ENCODE measurements around the gene MAP3K7CL.

MAP3K7CL gene

DNA sequence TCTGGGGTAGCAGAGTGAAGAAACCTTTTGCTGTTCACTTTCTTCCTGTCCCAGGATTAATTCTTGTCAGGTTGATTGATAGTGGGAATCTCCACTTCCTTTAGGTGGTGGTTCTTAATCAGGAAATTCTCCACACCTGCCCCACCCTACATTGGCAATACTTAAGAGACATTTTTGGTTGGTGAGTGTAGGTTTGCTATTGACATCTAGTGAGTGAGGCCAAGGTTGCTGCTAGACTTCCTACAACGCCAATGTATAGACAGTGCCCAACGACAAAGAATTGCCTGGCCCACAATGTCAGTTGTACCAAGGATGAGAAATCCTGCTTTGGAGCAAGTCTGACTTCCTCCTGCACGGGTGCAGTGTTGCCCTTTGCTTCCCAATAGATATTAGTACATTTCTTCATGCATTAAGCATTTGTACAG lies 38.5 kb downstream of the MAP3K7CL start:
- no peak for TF ChIP-seq ZNF274 (IDR thresholded peaks at IDR 0.05; ENCODE audit: low read depth, low read length)
- H3K4me3 ChIP-seq (ENCODE audit: low read length), result no peak overlapping the region

DNA sequence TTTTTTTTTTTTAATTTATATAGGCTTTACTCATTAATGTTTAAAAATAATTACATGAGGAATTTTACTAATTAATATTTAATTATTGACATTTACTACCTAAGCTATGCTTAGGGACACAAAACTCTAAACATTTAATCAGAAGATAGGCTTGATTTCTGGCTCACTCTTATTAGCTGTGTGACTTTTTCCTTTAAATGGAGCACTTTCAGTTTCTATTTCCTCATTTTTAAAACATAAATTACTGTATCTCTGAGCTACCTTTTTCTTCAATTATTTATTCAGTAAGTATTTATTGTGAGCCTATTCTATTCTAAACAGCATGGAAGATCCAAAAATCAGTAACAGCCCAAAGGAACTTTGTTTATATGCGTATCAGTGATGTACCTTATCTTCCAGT lies 40.5 kb downstream of the MAP3K7CL start:
- no peak for TF ChIP-seq ZNF274 (IDR thresholded peaks at IDR 0.05; ENCODE audit: low read depth, low read length)
- H3K4me3 ChIP-seq (ENCODE audit: low read length), result no peak overlapping the region

DNA sequence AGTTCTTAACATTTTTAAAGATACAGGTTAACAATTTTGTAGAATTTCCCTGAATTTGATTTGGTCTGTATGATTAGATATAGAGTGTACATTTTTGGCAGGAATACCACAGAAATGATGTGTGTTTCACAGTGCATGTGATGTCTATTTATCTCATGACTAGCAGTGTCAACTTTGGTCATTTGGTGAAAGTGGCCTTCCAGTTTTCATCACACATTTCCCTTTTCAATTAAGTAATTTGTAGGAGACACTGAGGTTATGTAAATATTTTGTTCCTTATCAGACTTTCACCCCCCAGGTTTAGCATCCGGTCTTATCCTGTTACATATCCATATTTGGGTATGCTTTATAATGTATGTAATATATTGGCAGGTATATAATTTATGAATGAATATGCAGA lies 41.8 kb downstream of the MAP3K7CL start:
- H3K4me3 ChIP-seq (ENCODE audit: low read length), result no peak overlapping the region
- TF ChIP-seq ZNF274 (IDR thresholded peaks at IDR 0.05; ENCODE audit: low read depth, low read length), result no peak

DNA sequence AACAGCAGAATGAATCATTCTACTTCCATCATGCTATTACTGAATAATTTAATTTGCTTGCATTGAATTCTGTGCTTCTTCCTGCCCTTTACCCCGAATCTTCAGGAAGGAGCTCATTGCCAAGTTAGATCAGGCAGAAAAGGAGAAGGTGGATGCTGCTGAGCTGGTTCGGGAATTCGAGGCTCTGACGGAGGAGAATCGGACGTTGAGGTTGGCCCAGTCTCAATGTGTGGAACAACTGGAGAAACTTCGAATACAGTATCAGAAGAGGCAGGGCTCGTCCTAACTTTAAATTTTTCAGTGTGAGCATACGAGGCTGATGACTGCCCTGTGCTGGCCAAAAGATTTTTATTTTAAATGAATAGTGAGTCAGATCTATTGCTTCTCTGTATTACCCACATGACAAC lies 44.2 kb downstream of the MAP3K7CL start:
- TF ChIP-seq ZNF274 (IDR thresholded peaks at IDR 0.05; ENCODE audit: low read depth, low read length), result no peak
- H3K4me3 ChIP-seq (ENCODE audit: low read length), result no peak overlapping the region

DNA sequence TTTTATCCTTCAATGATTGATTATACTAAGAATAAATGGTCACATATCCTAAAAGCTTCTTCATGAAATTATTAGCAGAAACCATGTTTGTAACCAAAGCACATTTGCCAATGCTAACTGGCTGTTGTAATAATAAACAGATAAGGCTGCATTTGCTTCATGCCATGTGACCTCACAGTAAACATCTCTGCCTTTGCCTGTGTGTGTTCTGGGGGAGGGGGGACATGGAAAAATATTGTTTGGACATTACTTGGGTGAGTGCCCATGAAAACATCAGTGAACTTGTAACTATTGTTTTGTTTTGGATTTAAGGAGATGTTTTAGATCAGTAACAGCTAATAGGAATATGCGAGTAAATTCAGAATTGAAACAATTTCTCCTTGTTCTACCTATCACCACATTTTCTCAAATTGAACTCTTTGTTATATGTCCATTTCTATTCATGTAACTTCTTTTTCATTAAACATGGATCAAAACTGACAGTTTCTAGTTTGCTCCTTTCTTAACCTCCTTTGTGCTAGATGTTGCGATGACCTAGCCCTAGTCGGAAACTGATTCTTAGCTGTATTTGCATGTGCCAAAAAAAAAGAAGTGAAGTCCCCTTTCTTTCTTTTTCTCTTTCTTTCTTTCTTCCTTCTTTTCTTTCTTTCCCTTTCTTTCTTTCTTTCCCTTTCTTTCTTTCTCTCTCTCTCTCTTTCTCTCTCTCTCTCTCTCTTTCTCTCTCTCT lies 45.1 kb downstream of the MAP3K7CL start:
- no peak overlapping the region for H3K4me3 ChIP-seq (ENCODE audit: low read length)
- no peak for TF ChIP-seq ZNF274 (IDR thresholded peaks at IDR 0.05; ENCODE audit: low read depth, low read length)

- H3K4me3 ChIP-seq (ENCODE audit: low read length), result no peak overlapping the region
- no peak for TF ChIP-seq ZNF274 (IDR thresholded peaks at IDR 0.05; ENCODE audit: low read depth, low read length)
Observed at GRCh38 chr21:29176471-29177120, 46.2 kb downstream of the MAP3K7CL start.

GRCh38 chr21:29177800-29178199 lies 47.4 kb downstream of the MAP3K7CL start:
- TF ChIP-seq ZNF274 (IDR thresholded peaks at IDR 0.05; ENCODE audit: low read depth, low read length), result no peak
- H3K4me3 ChIP-seq (ENCODE audit: low read length), result no peak overlapping the region

DNA sequence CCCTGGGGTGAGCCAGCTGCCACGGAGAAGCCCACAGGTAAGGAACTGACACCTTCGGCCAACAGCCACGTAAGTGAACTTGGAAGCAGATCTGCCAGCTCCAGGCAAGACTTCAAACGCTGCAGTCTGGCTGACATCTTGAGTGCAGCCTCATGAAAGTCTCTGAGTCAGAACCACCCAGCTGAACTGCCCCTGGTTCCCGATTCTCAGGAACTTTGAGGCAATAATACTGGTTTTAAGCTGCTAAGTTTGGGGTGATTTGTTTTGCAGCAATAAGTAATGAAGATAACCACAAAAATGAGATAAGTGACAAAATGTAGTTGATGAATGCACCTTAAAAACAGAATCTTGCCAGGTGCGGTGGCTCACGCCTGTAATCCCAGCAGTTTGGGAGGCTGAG lies 48.5 kb downstream of the MAP3K7CL start:
- TF ChIP-seq ZNF274 (IDR thresholded peaks at IDR 0.05; ENCODE audit: low read depth, low read length), result no peak
- no peak overlapping the region for H3K4me3 ChIP-seq (ENCODE audit: low read length)

DNA sequence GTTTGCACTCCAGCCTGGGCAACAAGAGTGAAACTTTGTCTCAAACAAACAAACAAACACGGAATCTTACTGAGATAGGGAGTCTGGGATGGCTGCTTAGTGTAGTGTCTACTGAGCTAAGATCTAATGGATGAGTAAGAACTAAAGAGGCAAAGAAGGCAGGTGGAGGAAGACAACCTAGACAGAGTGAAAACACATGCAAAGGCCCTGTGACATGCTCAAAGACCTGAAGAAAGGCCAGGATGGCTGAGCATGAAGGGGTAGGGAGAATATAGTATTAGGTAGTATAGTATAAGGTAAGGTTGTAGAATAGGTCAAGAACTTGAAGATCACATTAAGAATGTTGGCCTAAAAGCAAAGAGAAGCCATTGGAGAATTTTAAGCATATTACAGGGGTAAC lies 49.1 kb downstream of the MAP3K7CL start:
- TF ChIP-seq ZNF274 (IDR thresholded peaks at IDR 0.05; ENCODE audit: low read depth, low read length), result no peak
- no peak overlapping the region for H3K4me3 ChIP-seq (ENCODE audit: low read length)

GRCh38 chr21:29181799-29182470 lies 51.5 kb downstream of the MAP3K7CL start:
- TF ChIP-seq ZNF274 (IDR thresholded peaks at IDR 0.05; ENCODE audit: low read depth, low read length), result no peak
- H3K4me3 ChIP-seq (ENCODE audit: low read length), result no peak overlapping the region; the same call in 1 of the 2 replicates

- no peak overlapping the region for H3K4me3 ChIP-seq (ENCODE audit: low read length)
- TF ChIP-seq ZNF274 (IDR thresholded peaks at IDR 0.05; ENCODE audit: low read depth, low read length), result no peak
Observed at GRCh38 chr21:29182691-29183092, 52.2 kb downstream of the MAP3K7CL start.

GRCh38 chr21:29184037-29184436 lies 53.6 kb downstream of the MAP3K7CL start:
- no peak overlapping the region for H3K4me3 ChIP-seq (ENCODE audit: low read length)
- no peak for TF ChIP-seq ZNF274 (IDR thresholded peaks at IDR 0.05; ENCODE audit: low read depth, low read length)

DNA sequence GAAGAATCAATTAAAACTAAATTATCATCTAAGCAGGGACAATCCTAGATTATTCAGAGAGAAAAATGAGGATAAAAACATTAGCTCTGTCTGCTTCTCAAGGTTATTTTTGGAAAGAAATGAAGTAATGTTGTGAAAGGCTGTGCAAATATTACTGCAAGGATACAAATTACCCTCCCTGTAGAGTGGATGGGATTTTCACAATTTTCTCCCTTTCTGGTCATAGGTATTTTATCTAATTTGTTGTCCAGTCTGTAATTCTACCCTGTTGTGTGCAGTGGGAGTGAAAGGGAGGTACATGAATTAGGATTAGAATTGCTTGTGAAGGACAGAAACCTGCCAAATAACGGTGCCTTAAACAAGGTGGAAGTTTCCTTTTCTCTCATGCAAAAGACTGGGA lies 54.7 kb downstream of the MAP3K7CL start:
- H3K4me3 ChIP-seq (ENCODE audit: low read length), result no peak overlapping the region
- no peak for TF ChIP-seq ZNF274 (IDR thresholded peaks at IDR 0.05; ENCODE audit: low read depth, low read length)

DNA sequence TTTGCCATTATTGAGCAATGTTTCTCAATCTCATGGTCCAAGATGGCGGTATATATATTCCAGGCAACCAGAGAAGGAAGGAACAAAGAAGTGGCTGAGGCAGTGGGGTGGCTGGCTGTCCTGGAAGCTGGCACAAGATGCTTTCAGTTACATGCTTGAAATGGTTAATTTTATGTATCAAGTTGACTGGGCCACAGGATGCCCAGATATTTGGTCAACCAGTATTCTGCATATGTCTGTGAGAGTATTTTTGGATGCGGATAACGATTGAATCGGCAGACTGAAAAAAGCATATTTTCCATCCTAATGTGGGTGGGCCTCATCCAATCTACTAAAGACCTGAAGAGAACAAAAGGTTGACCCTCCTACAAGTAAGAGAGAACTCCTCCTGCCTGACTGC lies 55.2 kb downstream of the MAP3K7CL start:
- TF ChIP-seq ZNF274 (IDR thresholded peaks at IDR 0.05; ENCODE audit: low read depth, low read length), result no peak
- no peak overlapping the region for H3K4me3 ChIP-seq (ENCODE audit: low read length)

GRCh38 chr21:29186246-29186645 lies 55.8 kb downstream of the MAP3K7CL start:
- H3K4me3 ChIP-seq (ENCODE audit: low read length), result no peak overlapping the region
- no peak for TF ChIP-seq ZNF274 (IDR thresholded peaks at IDR 0.05; ENCODE audit: low read depth, low read length)

All from GM08714 (cell line).